ENCODE measurements around the gene LRRFIP1.

- TF ChIP-seq POLR2A (IDR thresholded peaks at IDR 0.05; ENCODE audit: low read depth, low read length): no peak
- no peak for TF ChIP-seq MXI1 (IDR thresholded peaks at IDR 0.05; ENCODE audit: low read depth, low read length)
- TF ChIP-seq MAX (IDR thresholded peaks at IDR 0.05; ENCODE audit: low read depth, low read length): no peak
- no peak for TF ChIP-seq NBN (IDR thresholded peaks at IDR 0.05)
- TF ChIP-seq ZBTB40 (IDR thresholded peaks at IDR 0.05; ENCODE audit: borderline replicate concordance): no peak
- no peak for TF ChIP-seq CTCF (IDR thresholded peaks at IDR 0.05 in 2 of 3, conservative IDR thresholded peaks at IDR 0.05 in 1 of 3; ENCODE audit: control insufficient read depth in 2 of 3, extremely low read depth in 1 of 3, insufficient read depth in 1 of 3, low read depth in 3 of 3, low read length in 3 of 3)
- no peak for TF ChIP-seq SMAD1 (IDR thresholded peaks at IDR 0.05; ENCODE audit: low read depth, partially characterized antibody)
- no peak for TF ChIP-seq SMAD5 (IDR thresholded peaks at IDR 0.05; ENCODE audit: low read depth)
- TF ChIP-seq E2F8 (IDR thresholded peaks at IDR 0.05; ENCODE audit: low read depth, partially characterized antibody): no peak
- no peak for TF ChIP-seq JUNB (IDR thresholded peaks at IDR 0.05)
Measured at GRCh38 chr2:237602409-237602808, 25.0 kb upstream of the LRRFIP1 start.

All from GM12878 (cell line).